Keratinocyte (primary cell): ENCODE data around the gene BAHCC1.

Experiments used
- CTCF ChIP-seq, 3 experiments: IDR thresholded peaks in 1 of 3; conservative IDR thresholded peaks in 1 of 3; optimal IDR thresholded peaks in 1 of 3; 2 replicates in 2 of 3; 3 replicates in 1 of 3; pipeline versions ENCODE3 to v1.5.1; 2011; ENCODE audit warnings: low read length in 3 of 3, mild to moderate bottlenecking in 3 of 3, moderate library complexity in 2 of 3, control low read depth in 1 of 3, inconsistent platforms in 1 of 3; ENCODE audit not compliant: insufficient read depth in 2 of 3; ENCODE audit errors: extremely low read depth in 1 of 3
- EZH2 ChIP-seq: IDR thresholded peaks from one replicate; pipeline ENCODE4 v1.6.1; 2012; ENCODE audit warnings: inconsistent platforms, mild to moderate bottlenecking, low read length, moderate library complexity

- TF ChIP-seq CTCF (optimal IDR thresholded peaks at IDR 0.05 in 1 of 3, IDR thresholded peaks at IDR 0.05 in 1 of 3, conservative IDR thresholded peaks at IDR 0.05 in 1 of 3; ENCODE audit: extremely low read depth in 1 of 3, insufficient read depth in 2 of 3, low read length in 3 of 3), result no peak
- no peak for TF ChIP-seq EZH2
These were observed 57.3 kb downstream of the BAHCC1 start for GRCh38 chr17:81452551-81452950.
